Activated naive CD4-positive, alpha-beta T cell treated with anti-CD3 and anti-CD28 coated beads, Interleukin-2, amount 50 U/mL, for 24 hours (primary cell): ENCODE results near the gene CNN2.

ENCODE experiments used
- H3K27ac Mint-ChIP-seq: one replicate; pipeline ENCODE4 v1.8.0; 2021; ENCODE audit warnings: mild to moderate bottlenecking, mixed read lengths
- H3K27me3 Mint-ChIP-seq: one replicate; pipeline ENCODE4 v1.8.0; 2021; ENCODE audit warnings: mixed read lengths
- H3K36me3 Mint-ChIP-seq: one replicate; pipeline ENCODE4 v1.8.0; 2021; ENCODE audit warnings: mixed read lengths
- H3K4me1 Mint-ChIP-seq: one replicate; pipeline ENCODE4 v1.8.0; 2021; ENCODE audit warnings: mixed read lengths
- H3K4me3 Mint-ChIP-seq: one replicate; pipeline ENCODE4 v1.8.0; 2021; ENCODE audit warnings: mild to moderate bottlenecking, mixed read lengths
- H3K9me3 Mint-ChIP-seq: one replicate; pipeline ENCODE4 v1.8.0; 2021; ENCODE audit warnings: mixed read lengths

The CNN2 gene

DNA sequence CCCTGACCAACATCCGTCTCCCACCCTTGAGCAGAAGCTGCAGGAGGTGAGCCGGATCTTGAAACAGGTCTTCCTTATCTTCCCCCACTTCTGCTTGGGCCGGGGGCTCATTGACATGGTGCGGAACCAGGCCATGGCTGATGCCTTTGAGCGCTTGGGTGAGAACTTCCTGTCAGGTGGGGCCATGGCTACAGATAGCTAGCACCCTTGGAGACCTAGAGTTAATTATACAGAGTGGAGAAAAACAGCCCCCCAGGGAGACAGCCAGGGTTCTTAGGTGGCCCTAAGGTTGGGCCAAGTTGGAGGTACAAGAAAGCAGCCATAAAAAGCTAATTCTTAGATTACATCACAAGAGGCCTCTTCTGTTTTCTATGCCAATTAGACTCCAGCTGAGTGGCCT is 31.7 kb downstream of the CNN2 start:
- peak overlapping the region; percentile 74 for H3K27ac Mint-ChIP-seq

DNA sequence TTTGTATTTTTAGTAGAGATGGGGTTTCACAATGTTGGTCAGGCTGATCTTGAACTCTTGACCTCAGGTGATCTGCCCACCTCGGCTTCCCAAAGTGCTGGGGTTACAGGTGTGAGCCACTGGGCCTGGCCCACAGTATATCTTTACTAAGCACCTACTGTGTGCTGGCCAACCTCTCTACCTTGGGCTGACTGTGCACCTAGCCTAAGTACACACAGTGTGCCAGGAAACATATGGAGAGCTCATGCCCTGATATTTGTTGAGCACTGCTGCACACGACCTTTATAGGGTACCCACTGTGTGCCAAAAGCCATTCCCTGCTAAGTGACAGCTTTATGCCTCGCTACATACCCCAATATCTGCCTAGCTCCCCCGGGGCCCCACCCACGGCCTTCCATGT is 34.3 kb downstream of the CNN2 start:
- Mint-ChIP-seq H3K4me3 (no peak overlapping the region), H3K27ac (no peak overlapping the region), H3K9me3 (no peaks in the 10 kb centered on the region), H3K36me3 (peaks cover 9% of the 10 kb centered on the region), H3K27me3 (no peaks in the 10 kb centered on the region), H3K4me1 (peaks cover 39% of the 10 kb centered on the region)

More for the DNA sequence above, 31.7 kb downstream of the CNN2 start:
- Mint-ChIP-seq H3K9me3 (no peaks in the 10 kb centered on the region), H3K4me1 (peaks cover 22% of the 10 kb centered on the region), H3K4me3 (no peak overlapping the region), H3K27me3 (no peaks in the 10 kb centered on the region), H3K36me3 (peaks cover 9% of the 10 kb centered on the region)

DNA sequence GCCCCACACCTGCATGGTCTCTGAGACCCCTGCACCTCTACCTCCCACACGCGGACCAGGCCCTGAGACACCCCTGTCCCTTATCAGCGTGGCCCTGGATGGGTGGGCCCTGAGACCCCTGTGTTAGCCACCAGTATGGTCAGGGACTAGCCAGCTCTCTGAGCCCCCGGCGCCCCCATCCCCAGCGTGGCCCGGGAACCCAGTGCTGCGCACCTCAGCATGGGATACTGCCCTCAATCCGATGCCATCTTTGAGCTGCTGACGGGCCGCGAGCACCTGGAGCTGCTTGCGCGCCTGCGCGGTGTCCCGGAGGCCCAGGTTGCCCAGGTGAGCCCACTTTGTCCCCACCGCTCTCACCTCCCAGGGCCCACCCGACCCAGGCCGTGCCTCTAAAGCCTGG is 35.6 kb downstream of the CNN2 start:
- H3K27me3 Mint-ChIP-seq: no peaks in the 10 kb centered on the region
- H3K9me3 Mint-ChIP-seq: no peaks in the 10 kb centered on the region
- H3K36me3 Mint-ChIP-seq: peaks cover 3% of the 10 kb centered on the region
- no peak overlapping the region for H3K4me3 Mint-ChIP-seq
- H3K4me1 Mint-ChIP-seq: peaks cover 38% of the 10 kb centered on the region
- no peak overlapping the region for H3K27ac Mint-ChIP-seq

DNA sequence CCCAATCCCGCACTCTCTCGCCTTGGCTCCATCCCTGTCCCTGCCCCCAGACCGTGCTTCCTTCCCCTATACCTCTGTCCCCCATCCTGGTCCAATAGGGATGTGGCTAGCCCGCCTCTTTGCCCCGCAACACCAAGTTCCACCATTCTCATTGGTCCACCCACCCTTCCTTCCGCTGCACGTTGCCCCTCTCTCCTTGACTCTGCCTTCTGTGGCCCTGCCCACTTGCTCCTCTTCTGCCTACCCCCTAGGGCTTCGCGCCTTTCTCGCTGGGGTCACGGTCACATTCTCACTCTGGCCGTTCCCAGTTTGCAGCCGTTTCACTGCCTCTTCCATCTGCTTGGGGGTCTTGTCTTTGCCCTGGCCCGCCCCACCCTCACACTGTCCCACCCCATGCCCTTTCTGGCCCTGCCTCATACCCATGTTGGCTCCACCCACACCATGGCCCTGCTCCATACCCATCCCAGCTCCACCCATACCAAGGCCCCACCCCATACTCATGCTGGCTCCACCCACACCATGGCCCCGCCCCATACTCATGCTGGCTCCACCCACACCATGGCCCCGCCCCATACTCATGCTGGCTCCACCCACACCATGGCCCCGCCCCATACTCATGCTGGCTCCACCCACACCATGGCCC is 36.1 kb downstream of the CNN2 start:
- Mint-ChIP-seq H3K27me3 (no peaks in the 10 kb centered on the region), H3K4me1 (peaks cover 33% of the 10 kb centered on the region)

DNA sequence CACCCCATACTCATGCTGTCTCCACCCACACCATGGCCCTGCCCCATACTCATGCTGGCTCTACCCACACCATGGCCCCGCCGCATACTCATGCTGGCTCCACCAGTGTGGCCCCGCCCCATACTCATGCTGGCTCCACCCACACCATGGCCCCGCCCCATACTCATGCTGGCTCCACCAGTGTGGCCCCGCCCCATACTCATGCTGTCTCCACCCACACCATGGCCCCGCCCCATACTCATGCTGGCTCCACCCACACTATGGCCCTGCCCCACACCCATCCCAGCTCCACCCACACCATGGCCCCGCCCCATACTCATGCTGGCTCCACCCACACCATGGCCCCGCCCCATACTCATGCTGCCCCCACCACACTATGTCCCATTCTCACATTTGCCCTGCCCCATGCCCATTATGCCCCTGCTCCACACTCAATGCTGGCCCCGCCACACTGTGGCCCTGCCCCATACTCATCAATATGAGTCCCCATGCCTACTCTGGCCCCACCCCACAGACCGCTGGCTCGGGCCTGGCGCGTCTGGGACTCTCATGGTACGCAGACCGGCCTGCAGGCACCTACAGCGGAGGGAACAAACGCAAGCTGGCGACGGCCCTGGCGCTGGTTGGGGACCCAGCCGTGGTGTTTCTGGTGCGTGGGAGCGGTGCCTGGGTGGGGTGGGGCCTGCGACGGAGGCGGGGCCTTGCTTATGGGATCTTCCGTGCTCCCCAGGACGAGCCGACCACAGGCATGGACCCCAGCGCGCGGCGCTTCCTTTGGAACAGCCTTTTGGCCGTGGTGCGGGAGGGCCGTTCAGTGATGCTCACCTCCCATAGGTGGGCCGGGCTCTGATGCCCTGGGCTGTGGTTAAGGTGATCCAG is 36.9 kb downstream of the CNN2 start:
- no peak overlapping the region for H3K4me3 Mint-ChIP-seq
- no peak overlapping the region for H3K27ac Mint-ChIP-seq
- H3K27me3 Mint-ChIP-seq: no peaks in the 10 kb centered on the region
- H3K9me3 Mint-ChIP-seq: no peaks in the 10 kb centered on the region
- no peaks in the 10 kb centered on the region for H3K36me3 Mint-ChIP-seq
- H3K4me1 Mint-ChIP-seq: peaks cover 25% of the 10 kb centered on the region

More for the DNA sequence above, 36.1 kb downstream of the CNN2 start:
- Mint-ChIP-seq H3K36me3 (peaks cover under 1% of the 10 kb centered on the region), H3K9me3 (no peaks in the 10 kb centered on the region), H3K27ac (no peak overlapping the region), H3K4me3 (no peak overlapping the region)

DNA sequence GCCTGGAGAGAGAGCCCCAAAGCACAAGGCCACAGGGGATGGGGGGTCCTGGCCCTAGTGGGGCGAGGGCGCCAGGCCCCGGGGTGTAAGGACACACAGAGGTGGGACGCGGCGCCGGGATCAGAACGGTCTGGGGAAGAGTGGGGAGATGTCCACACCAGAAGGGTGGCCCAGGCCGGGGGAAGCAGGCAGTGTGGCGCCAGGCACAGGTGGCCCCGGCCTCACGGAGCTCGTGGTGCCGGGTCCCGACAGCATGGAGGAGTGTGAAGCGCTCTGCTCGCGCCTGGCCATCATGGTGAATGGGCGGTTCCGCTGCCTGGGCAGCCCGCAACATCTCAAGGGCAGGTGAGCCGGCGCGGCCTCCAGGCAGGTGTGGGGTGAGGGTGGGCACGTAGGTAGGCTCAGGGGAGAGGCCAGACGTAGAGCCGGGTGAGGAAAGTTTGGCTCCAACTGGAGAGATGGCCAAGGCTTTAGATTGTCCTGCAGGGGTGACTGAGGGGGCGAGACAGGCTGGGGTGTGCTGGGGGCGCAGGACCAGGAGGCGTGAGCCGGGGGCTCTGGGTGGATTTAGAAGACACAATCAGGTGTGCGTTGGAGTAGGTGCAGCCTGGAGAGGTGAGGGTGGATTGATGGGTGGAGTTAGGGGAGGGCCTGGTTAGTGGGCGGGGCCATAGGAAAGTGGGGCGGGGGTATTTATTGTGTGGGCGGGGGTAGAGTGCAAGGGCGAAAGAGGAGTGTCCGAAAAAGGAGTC is 37.7 kb downstream of the CNN2 start:
- Mint-ChIP-seq H3K27ac (no peak overlapping the region), H3K36me3 (peaks cover 3% of the 10 kb centered on the region), H3K4me1 (peaks cover 29% of the 10 kb centered on the region), H3K4me3 (no peak overlapping the region), H3K9me3 (no peaks in the 10 kb centered on the region), H3K27me3 (no peaks in the 10 kb centered on the region)

DNA sequence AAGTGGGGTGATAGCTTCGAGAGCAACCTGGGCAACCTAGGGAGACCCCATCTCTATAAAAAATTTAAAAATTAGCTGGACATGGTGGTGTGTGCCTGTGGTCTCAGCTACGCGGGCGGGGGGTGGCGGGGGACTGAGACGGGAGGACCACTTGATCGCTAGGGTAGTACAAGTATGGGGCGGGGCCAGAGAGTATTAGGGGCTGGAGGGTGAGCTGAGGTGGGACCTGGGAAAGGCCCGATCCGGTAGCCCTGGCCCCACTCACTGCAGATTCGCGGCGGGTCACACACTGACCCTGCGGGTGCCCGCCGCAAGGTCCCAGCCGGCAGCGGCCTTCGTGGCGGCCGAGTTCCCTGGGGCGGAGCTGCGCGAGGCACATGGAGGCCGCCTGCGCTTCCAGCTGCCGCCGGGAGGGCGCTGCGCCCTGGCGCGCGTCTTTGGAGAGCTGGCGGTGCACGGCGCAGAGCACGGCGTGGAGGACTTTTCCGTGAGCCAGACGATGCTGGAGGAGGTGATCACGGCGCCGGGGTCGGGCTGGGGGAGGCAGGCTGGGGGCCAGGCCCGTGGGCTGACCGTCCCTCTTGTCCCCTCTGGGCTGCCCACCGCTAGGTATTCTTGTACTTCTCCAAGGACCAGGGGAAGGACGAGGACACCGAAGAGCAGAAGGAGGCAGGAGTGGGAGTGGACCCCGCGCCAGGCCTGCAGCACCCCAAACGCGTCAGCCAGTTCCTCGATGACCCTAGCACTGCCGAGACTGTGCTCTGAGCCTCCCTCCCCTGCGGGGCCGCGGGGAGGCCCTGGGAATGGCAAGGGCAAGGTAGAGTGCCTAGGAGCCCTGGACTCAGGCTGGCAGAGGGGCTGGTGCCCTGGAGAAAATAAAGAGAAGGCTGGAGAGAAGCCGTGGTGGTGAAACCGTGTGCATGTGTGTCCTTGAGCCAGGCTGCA is 38.5 kb downstream of the CNN2 start:
- Mint-ChIP-seq H3K27me3 (no peaks in the 10 kb centered on the region), H3K4me1 (peaks cover 36% of the 10 kb centered on the region), H3K27ac (no peak overlapping the region), H3K36me3 (peaks cover 3% of the 10 kb centered on the region), H3K9me3 (no peaks in the 10 kb centered on the region), H3K4me3 (peak overlapping the region; percentile 36)

DNA sequence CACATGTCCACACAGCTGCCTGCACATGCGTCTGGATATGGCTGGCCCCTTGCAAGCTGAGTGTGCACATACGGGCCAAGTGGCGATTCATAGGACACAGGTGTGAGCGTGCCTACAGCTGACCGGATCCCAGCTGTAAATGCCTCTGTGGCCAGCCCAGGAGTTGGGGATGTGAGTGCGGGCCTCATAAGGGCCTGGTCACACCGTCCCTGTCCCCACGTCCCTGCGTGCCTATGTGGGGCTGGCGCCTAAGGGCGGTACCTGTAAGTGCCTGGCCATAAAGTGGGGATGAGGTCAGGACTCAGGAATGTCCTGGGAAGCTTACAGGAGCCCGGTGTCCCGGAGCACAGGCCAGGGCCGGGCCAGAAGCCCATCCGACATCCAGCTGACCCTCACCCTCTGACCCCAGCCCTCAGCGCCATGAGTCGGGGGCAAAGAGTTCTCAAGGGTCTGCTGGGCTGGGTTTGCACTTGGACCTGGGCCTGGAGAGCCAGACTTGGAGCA is 39.2 kb downstream of the CNN2 start:
- H3K9me3 Mint-ChIP-seq: no peaks in the 10 kb centered on the region
- no peaks in the 10 kb centered on the region for H3K27me3 Mint-ChIP-seq
- H3K27ac Mint-ChIP-seq: no peak overlapping the region
- H3K4me1 Mint-ChIP-seq: peaks cover 39% of the 10 kb centered on the region
- peaks cover 3% of the 10 kb centered on the region for H3K36me3 Mint-ChIP-seq
- peak overlapping the region; percentile 30 for H3K4me3 Mint-ChIP-seq

DNA sequence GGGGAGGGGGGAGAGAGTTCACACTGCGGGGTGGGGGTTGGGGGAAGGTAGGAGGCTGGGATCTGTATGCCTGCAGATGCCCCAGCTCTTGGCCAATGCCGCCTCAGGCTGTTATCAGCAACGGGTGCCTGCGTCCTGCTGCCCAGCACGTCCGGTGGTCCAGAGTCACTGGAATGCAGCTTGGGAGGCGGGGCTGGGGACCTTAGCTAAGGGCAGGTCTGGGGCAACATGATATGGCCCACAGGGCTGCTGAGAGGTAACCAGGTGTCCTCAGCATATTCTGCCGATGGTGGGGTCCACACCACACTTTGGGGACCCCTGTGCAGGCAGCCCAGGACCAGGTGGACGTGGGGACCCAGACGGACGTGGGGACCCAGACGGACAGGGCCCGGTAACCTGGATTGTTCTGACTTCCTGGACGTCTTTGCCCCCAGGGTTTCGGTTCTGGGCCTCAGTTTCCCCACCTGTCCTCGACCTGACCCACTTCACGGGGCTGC is 39.9 kb downstream of the CNN2 start:
- Mint-ChIP-seq H3K36me3 (peaks cover 3% of the 10 kb centered on the region), H3K4me1 (peaks cover 39% of the 10 kb centered on the region), H3K27ac (no peak overlapping the region)

DNA sequence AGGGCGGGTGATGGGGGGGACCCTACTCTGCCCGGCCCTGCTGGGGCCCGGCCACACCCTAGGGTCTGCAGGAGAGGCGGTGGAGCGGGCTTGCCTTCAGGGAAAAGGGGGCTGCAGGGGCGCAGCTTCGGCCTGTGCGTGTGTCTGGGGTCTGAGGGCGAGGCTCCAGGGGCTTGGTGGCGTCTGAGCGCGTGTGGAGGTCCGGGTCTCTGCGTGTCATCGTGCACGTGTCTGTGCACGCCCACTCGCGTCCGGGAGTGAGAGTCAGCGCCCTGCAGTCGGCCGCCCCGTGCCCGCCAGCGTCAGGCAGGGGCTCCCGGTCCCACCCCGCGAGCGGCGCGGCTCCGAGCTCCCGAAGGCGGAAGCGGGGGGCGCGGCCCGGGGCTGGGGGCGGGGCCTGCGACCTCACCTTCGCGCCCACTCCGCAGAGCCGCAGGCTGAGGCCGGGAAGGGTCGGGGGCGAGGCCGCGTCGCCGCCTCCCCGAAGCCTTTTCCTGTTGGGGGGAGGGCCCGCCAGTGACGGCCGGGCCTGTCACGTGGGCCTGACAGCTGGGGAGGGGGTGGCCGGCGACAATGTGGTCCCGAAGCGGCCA is 40.4 kb downstream of the CNN2 start, which contains the start of gene ARHGAP45:
TSS of gene ARHGAP45 (plus strand) at position 420 of the 593 bp plus-strand sequence. CDS start 239 bp downstream, outside the sequence.
- Mint-ChIP-seq H3K9me3 (no peaks in the 10 kb centered on the region), H3K4me3 (peak within 1 kb of the TSS; percentile 82), H3K27ac (peak within 1 kb of the TSS; percentile 70), H3K4me1 (peaks cover 43% of the 10 kb centered on the region), H3K36me3 (peaks cover 3% of the 10 kb centered on the region), H3K27me3 (no peaks in the 10 kb centered on the region)

More for the DNA sequence above, 39.9 kb downstream of the CNN2 start:
- H3K27me3 Mint-ChIP-seq: no peaks in the 10 kb centered on the region
- H3K9me3 Mint-ChIP-seq: no peaks in the 10 kb centered on the region
- H3K4me3 Mint-ChIP-seq: peak overlapping the region; percentile 60

DNA sequence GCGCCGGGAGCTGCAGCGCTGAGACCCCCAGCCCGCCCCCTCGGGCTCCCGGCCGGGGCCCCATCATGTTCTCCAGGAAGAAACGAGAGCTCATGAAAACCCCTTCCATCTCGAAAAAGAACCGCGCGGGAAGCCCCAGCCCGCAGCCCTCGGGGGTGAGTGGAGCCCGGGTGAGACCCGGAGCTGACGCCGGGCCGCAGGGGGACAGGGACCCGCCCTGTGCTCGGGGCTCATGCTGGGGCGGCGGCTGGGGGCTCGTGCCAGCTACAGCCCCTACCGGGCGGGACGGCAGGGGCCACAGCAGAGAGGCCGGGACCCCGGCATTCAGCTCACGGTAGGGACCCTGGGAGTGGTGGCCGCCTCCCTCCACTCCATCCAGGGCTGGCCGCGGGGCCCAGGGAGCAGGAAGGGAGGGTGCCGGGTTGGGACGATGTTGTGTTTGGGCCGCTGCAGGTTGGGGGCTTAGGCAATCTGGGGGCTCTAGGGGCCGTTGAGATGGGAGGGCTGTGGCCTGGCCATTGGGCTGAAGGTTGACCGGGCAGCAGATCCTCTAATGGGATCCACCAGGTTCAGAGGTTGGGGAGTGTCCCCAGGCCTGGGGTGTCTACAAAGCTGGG is 41.0 kb downstream of the CNN2 start:
- Mint-ChIP-seq H3K36me3 (peaks cover 5% of the 10 kb centered on the region), H3K4me3 (peak overlapping the region; percentile 82), H3K9me3 (no peaks in the 10 kb centered on the region), H3K4me1 (peaks cover 49% of the 10 kb centered on the region), H3K27me3 (no peaks in the 10 kb centered on the region), H3K27ac (peak overlapping the region; percentile 70)

DNA sequence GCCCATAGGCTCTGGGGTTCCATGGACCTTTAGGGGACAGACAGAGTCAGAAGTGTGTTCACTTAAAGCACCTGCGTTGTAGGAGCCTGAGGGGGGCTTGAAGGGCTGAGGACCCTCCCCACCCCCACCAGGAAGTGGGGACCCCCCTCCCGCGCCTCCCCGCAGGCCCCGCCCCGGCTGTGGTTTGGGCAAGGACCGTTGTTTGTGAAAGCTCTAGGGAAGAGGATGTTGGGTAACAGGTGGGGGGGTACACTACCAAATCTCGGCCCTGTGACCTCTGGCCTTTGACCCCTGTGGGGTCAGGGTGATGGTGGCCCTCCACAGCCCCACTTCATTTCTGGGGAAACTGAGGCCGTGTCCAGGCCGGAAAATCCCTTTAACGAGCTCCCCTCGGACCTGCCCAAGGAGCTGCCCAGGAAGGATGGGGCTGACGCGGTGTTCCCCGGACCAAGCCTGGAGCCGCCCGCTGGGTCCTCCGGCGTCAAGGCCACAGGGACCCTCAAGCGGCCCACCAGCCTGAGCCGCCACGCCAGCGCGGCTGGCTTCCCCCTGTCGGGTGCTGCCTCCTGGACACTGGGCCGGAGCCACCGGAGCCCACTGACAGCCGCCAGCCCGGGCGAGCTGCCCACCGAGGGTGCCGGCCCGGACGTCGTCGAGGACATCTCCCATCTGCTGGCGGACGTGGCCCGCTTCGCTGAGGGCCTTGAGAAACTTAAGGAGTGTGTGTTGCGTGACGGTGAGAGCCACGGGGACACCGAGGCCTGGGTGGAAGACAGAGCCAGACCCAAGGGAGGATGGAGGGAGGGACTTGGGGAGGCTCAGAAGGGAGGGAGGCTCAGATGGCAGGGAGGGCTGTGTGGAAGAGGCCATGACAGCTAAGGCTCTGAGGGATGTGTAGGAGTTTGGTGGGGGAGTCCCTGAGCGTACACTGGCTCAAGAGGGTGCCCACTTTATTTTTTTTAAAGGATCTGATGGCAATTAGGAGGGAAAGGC is 41.9 kb downstream of the CNN2 start:
- H3K4me3 Mint-ChIP-seq: peak overlapping the region; percentile 82
- H3K27me3 Mint-ChIP-seq: no peaks in the 10 kb centered on the region
- H3K36me3 Mint-ChIP-seq: peaks cover 5% of the 10 kb centered on the region
- peaks cover 58% of the 10 kb centered on the region for H3K4me1 Mint-ChIP-seq
- peak overlapping the region; percentile 96 for H3K27ac Mint-ChIP-seq
- no peaks in the 10 kb centered on the region for H3K9me3 Mint-ChIP-seq
